ENCODE results near the gene LHFPL3.

- TF ChIP-seq CTCF (IDR thresholded peaks at IDR 0.05) (no peak), POLR2A (IDR thresholded peaks at IDR 0.05) (no peak)
Observed at GRCh38 chr7:104363355-104363754, 35.0 kb downstream of the LHFPL3 start.
